ENCODE measurements around the gene SEL1L3.

The SEL1L3 gene

GRCh38 chr4:25788703-25789238 lies 74.0 kb downstream of the SEL1L3 start:
- DNase-seq (ENCODE audit: low spot score), result no peak

GRCh38 chr4:25786497-25787065 lies 76.2 kb downstream of the SEL1L3 start:
- DNase-seq (ENCODE audit: low spot score), result no peak

DNA sequence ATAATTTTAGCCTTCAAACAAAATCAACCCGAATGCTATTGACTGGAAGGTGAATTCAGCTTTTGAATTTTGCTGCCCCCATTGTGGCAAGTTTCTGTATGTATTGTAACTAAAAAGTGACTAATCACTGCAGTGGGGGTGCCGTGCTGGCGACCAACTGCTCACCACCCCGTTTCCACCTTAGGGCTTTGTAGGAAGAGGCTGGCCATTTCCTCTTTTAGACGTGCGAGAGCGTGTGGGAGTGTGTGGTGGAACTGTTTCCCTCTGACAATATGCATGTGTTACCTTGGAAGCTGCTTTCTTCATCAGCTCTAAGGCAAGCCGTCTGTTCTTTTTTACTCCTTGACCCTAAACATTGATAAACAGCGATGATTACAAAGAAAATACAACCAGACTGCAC lies 78.8 kb downstream of the SEL1L3 start:
- no peak for DNase-seq (ENCODE audit: low spot score)

DNA sequence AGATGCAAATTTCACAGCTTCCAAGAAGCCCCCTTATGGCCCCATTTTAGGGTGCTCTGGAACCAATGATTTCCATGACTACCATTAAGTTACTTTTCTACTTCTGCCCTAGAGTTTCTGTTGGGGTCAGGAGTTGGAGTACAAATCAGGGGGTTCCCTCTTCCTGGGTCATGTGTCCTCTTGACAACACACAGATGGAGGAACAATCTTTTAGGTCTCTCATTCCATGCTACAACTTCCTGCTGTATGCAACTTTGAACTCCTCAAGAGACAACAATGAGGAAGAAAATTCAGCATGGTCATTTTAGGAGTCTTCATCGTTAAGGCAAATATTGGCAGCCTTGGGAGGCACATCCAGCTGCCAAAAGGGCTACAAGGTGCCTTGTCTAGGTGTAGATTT lies 79.7 kb downstream of the SEL1L3 start:
- no peak for DNase-seq (ENCODE audit: low spot score)

DNA sequence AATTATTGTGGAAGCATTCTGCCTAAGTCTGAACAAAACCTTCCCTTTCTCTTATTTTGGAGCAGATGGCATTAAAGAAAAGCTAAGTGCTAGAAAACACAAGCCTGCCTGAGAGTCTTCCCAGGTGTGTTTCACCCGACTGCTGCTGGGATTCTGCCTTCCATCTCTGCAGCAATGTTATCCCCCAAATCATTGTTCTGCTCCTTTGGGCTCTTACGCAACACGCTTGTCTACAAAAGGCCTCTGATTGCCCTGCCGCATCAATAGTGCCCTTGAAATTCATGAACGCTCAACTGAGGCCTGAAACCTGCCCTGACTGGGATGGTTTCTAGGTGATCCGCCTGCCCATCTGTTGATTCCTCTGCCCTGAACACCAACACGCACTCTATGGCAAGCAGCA lies 80.3 kb downstream of the SEL1L3 start:
- DNase-seq (ENCODE audit: low spot score), result no peak

GRCh38 chr4:25779021-25779420 lies 83.8 kb downstream of the SEL1L3 start:
- no peak for DNase-seq (ENCODE audit: low spot score)

DNA sequence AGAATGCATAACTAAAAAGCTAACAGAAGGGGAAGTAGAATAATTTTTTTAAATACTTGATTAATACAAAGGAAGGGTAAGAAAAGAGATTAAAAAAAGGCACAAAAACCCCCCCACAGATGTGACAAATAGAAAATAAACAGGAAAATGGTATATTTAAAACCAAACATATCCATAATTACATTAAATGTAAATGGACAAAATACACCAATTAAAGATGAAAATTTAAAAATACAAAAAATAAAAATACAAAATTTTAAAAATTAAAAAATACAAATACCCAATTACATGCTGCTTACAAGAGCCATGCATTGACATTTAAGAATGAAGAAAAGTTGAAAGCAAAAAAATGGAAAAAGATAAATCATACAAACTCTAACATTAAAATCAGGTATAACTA lies 86.0 kb downstream of the SEL1L3 start:
- no peak for DNase-seq (ENCODE audit: low spot score)

DNA sequence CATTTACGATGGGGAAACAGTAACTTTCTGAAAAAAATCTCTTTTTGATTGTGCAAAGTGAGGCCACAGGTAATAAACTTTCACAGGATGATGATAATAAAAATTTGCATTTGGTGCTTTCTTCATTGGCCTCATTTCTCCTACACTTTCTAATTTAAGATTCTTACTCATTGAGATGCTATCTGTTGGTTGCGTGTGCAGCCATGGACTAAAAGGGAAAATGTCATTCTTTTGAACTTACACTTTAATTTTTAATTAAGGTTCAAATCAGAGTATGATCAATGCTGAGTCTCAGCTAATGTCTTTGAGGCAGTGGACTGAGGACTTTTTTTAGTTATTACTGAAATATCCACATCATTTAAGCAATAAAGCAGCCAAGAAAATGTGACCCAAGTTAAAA lies 87.6 kb downstream of the SEL1L3 start:
- DNase-seq (ENCODE audit: low spot score), result no peak

GRCh38 chr4:25773358-25773757 lies 89.4 kb downstream of the SEL1L3 start:
- no peak for DNase-seq (ENCODE audit: low spot score)

- no peak for DNase-seq (ENCODE audit: low spot score)
Measured at GRCh38 chr4:25771672-25772071, 91.1 kb downstream of the SEL1L3 start.

DNA sequence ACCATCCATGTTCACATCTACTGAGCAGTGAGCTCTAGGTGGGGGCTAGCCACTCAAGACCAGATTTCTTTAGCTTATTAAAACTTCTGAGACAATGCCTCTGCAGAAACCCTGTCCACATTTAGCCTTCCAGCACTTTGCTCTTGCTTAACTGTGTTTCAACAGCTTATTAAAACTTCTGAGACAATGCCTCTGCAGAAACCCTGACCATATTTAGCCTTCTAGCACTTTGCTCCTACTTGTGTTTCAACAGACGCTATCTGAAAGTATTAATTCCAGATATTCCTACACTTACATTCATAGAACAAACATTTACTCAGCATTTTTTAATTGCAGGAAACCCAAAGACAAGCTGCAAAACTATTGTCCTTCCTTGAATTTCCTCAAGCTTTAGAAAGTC lies 91.9 kb downstream of the SEL1L3 start:
- no peak for DNase-seq (ENCODE audit: low spot score)

- no peak for DNase-seq (ENCODE audit: low spot score)
Measured at GRCh38 chr4:25769251-25769650, 93.5 kb downstream of the SEL1L3 start.

DNA sequence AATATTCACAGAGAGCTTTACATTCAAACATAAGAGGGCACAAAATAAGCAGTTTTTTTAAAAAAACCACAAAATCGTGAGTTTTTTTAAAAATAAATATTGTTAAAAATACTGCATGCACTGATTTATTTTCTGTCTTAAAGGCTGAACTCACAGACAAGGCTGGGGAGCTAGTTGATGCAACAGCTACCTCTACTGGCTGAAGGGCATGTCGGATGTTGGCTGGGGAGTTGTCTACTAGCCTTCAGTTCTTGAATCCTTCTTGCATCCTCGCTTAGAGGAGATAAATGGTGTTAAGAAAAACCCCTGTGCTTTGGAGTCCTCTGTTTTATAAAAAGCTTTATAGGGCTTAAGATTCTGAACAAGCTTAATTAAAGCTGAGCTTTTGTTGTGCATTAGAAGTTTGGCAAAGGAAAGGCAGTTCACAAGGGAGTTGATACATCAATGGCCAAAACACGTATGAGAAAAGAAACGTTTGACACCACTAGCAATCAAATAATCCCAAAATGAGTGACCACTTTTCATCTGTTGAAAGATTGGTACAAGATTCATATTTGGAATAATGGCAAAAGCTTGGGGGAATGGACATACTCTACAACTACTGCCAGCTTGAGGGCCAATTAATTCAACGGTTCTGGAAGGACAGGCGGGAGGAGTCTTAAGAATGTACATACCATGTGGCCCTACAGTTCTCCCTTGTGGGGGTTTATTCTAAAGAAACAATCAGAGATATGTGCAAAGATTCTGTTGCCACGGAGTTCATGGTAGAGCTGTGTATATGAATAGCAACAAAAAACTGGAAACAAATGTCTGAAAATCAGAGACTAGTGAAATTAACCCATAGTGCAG lies 94.7 kb downstream of the SEL1L3 start:
- peak; percentile 4 for DNase-seq (ENCODE audit: low spot score)

DNA sequence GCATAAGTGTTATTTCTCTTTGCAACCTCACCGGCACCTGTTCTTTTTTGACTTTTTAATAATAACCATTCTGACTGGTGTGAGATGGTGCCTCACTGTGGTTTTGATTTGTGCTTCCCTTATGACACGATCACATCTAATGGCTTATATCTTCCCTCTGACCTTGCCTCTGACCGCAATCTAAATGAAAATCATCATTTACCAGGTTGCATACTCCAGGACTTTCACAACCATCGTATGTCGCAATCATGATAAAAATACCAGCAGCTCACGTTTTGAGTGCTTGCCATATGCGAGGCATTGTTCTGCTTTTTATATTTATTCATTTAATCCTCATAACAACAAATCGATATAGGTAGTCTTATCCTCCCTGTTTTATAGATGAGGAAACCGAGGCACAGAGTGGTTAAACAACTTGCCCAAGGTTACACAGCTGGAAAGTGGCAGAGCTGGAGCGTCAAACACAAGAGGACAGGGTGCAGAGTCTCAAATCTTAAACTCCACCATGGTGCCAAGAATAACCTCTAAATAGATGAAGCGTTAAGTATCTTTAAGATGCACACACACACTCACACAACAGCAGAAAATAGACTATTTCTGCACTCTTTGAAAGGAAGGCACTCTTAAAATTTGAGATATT lies 102.2 kb downstream of the SEL1L3 start:
- no peak for DNase-seq (ENCODE audit: low spot score)

GRCh38 chr4:25760048-25760447 lies 102.7 kb downstream of the SEL1L3 start:
- DNase-seq (ENCODE audit: low spot score), result no peak

GRCh38 chr4:25759101-25759500 lies 103.7 kb downstream of the SEL1L3 start:
- DNase-seq (ENCODE audit: low spot score), result no peak

GRCh38 chr4:25757452-25757851 lies 105.3 kb downstream of the SEL1L3 start:
- no peak for DNase-seq (ENCODE audit: low spot score)

DNA sequence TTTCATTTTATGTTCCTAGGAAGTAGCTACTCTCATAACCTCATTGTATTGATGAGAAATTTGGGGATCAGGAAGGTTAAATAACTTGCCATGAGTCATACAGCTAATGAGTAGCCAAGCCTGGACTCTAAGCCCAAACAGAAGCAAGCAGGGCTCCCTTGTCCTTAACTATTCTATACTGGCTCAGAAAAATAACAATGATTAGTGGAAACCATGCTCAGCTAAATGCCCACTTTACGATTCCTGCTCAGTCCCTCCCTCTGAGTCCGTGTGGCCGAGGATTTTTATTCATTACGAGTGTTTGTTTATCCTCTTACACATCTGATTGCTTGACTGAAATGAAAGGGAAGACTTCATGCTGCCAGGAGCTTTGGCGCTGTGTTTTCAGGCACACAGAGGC lies 106.3 kb downstream of the SEL1L3 start:
- no peak for DNase-seq (ENCODE audit: low spot score)

- no peak for DNase-seq (ENCODE audit: low spot score)
Measured at GRCh38 chr4:25755911-25756310, 106.9 kb downstream of the SEL1L3 start.

DNA sequence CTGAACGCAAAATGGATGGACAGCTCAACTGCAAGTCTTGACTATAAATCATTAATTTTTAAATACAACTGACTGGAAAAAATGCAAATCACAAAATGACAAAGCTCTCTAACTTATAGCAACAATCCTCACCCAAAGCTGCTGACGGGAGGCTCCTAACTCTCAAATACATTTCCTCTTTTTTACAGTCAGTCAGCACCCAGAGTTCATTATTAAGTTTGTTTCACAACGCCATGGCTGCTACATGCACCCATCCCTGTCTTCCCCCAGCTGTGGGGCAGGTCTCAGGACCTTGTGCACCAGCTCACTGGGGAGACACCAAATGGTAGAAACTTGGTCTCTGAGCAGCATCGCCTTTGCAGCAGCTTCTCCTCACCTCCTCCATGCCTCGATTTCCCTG lies 109.5 kb downstream of the SEL1L3 start:
- DNase-seq (ENCODE audit: low spot score), result no peak

GRCh38 chr4:25750874-25751273 lies 111.9 kb downstream of the SEL1L3 start:
- DNase-seq (ENCODE audit: low spot score), result no peak

DNA sequence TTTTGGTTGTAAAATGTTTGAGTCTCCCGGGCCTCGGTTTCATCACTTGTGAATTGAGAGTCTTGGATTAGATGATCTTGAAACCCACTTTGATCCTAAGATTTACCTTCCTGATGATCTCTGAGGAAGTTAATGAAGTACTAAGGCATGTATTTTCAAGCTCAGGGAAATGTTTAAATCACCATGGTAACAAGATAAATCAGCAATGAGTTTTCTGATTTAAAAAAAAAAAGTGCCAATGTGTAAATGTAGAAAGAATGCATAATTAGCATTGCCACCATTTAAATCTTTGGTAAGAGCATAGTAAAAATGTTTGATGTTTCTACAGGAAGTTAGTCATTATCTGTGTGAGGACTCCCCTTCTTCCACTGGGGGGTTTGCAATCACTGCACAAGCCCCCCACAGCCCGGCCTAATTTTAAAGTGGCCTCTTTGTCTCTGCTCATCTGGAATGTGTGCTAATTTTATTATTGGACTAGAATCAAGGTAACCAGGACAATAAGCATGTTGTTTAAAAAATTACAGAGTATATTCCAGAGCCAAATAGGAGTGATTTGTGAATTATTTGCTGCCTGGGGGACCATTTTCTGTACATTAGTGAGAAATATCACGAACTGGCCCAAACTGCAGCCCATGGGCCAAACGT lies 113.5 kb downstream of the SEL1L3 start:
- no peak for DNase-seq (ENCODE audit: low spot score)

DNA sequence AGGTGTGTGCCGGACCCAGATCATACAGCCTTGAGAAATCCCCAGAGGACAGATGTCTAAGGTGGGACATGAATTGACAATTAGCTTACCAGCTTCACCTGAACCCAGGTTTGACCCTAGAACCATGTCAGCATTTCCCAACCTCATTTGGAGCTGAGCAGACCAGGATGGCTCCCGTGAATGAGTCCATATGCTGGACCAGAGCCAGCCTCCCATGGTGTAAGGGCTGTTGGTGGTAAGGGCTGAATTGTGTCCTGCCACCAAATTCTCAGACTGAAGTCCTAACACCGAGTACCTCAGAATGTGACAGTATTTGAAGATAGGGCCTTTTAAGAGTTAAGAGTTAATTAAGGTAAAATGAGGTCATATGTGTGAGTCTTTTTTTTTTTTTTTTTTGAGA lies 118.8 kb downstream of the SEL1L3 start:
- DNase-seq (ENCODE audit: low spot score), result no peak

Data from hematopoietic multipotent progenitor cell treated with erythropoietin and hydrocortisone succinate and interleukin-3 and kit ligand, for 15 days (in vitro differentiated cells).